CD4-positive, alpha-beta T cell (primary cell): ENCODE measurements around the gene ATF7IP. TPM values are rescaled to one million over a fixed set of nuclear protein-coding genes. Genes with fewer than 3 reads are reported as not detected.

Experiments used
- ATAC-seq: fragments of 200-7000 bp; cut with Tn5 transposase; one replicate; pipeline ENCODE4 v1.10.0; 2022; ENCODE audit warnings: mild to moderate bottlenecking; ENCODE audit not compliant: poor library complexity
- CTCF ChIA-PET: fragments of 350-600 bp; sonication (Branson Sonifier 250); formaldehyde crosslinking; loops from one replicate; lab custom pipeline; 2021; ENCODE audit warnings: antibody characterized with exemption, inconsistent platforms; lab: Charles Lee
- POLR2A ChIA-PET: fragments of 350-600 bp; sonication (Branson Sonifier 250); formaldehyde crosslinking; loops from one replicate; lab custom pipeline; 2021; ENCODE audit warnings: antibody characterized with exemption, inconsistent platforms; lab: Charles Lee
- DNase-seq, 14 experiments: peaks; one replicate each; pipeline ENCODE4 v3.0.0-alpha.2; 2013 to 2020; ENCODE audit warnings: mixed read lengths in 2 of 14
- H3K27ac ChIP-seq, 2 donors: one replicate each; pipeline versions ENCODE4 v1.5.1 to v1.7.0; 2013; ENCODE audit warnings: low read length in 2 of 2, low read depth in 1 of 2, mild to moderate bottlenecking in 1 of 2
- H3K27me3 ChIP-seq, 2 experiments: 1 replicate in 1 of 2; 2 replicates in 1 of 2; pipeline versions ENCODE4 v1.6.1 to v1.7.0; 2013; ENCODE audit warnings: low read length in 2 of 2, control low read depth in 1 of 2, mild to moderate bottlenecking in 1 of 2, moderate library complexity in 1 of 2; ENCODE audit not compliant: insufficient read depth in 2 of 2, control insufficient read depth in 1 of 2
- H3K36me3 ChIP-seq: one replicate; pipeline ENCODE4 v1.6.1; 2013; ENCODE audit warnings: low read length, control low read depth; ENCODE audit not compliant: insufficient read depth
- H3K4me1 ChIP-seq: one replicate; pipeline ENCODE4 v1.6.1; 2013; ENCODE audit warnings: low read length, control low read depth; ENCODE audit not compliant: insufficient read depth
- H3K4me3 ChIP-seq: one replicate; pipeline ENCODE4 v1.5.1; 2013; ENCODE audit warnings: mild to moderate bottlenecking, low read length, moderate library complexity
- H3K9me3 ChIP-seq, 2 experiments: 1 replicate in 1 of 2; 2 replicates in 1 of 2; pipeline versions ENCODE4 v1.6.1 to v1.7.0; 2013; ENCODE audit warnings: low read length in 2 of 2, mild to moderate bottlenecking in 2 of 2, control low read depth in 1 of 2, moderate library complexity in 1 of 2; ENCODE audit not compliant: control insufficient read depth in 1 of 2, insufficient read depth in 1 of 2
- H3K27ac Mint-ChIP-seq: one replicate; pipeline ENCODE4 v1.8.0; 2020; ENCODE audit warnings: mixed read lengths
- H3K27me3 Mint-ChIP-seq: one replicate; pipeline ENCODE4 v1.8.0; 2021; ENCODE audit warnings: mixed read lengths
- H3K36me3 Mint-ChIP-seq: one replicate; pipeline ENCODE4 v1.8.0; 2021; ENCODE audit warnings: low read depth, mixed read lengths
- H3K4me1 Mint-ChIP-seq: one replicate; pipeline ENCODE4 v1.8.0; 2021; ENCODE audit warnings: low read depth, mixed read lengths
- H3K4me3 Mint-ChIP-seq: one replicate; pipeline ENCODE4 v1.8.0; 2020; ENCODE audit warnings: mild to moderate bottlenecking, mixed read lengths
- H3K9me3 Mint-ChIP-seq: one replicate; pipeline ENCODE4 v1.8.0; 2020; ENCODE audit warnings: mixed read lengths
- CTCF ChIP-seq: fragments of 200-600 bp; IDR thresholded peaks from one replicate; pipeline ENCODE4 v1.8.0; 2022; ENCODE audit warnings: antibody characterized with exemption, mild to moderate bottlenecking
- intact Hi-C, 2 experiments: fragments of 100-400 bp; cut with DNase I in 1 of 2; cut with micrococcal nuclease in 1 of 2; formaldehyde crosslinking; loops; one replicate each; pipeline versions ENCODE4 v1.15.1 to v1.9.0; 2023 to 2025; cut with DNase I, micrococcal nuclease
- total RNA-seq, 174 experiments: library from RNA in 2 of 174; stranded (reverse) in 2 of 174; gene quantifications; one replicate each; pipeline ENCODE4 v1.2.3 and lab custom pipeline; 2021 to 2026

The ATF7IP gene
- total RNA-seq, 2 experiments from 2014 or later = 134 to 143 TPM

- ATAC-seq (peak; percentile 19), DNase-seq (peak in 3 of 14 experiments; percentile 79 to 86 (median 82))
- Mint-ChIP-seq H3K9me3 (no peaks in the 10 kb centered on the region), H3K27ac (peak overlapping the region; percentile 96), H3K4me3 (peak overlapping the region; percentile 95), H3K4me1 (peaks cover 64% of the 10 kb centered on the region), H3K27me3 (no peaks in the 10 kb centered on the region), H3K36me3 (peaks cover 45% of the 10 kb centered on the region)
- Histone ChIP-seq H3K36me3 (peaks cover 11% of the 10 kb centered on the region), H3K27ac (peak overlapping the region; percentile 89 to 93), H3K9me3 (peaks cover 0 to 10% of the 10 kb centered on the region in 2 experiments), H3K27me3 (no peaks in the 10 kb centered on the region), H3K4me3 (peak overlapping the region; percentile 60), H3K4me1 (peaks cover 17% of the 10 kb centered on the region)
- CTCF ChIA-PET = interaction anchor here (0.6 to 2.5 kb wide), 4 partner anchors 26 to 120 kb away, joined by 3 to 31 read pairs (median 7); no protein-coding TSS in a partner anchor
- POLR2A ChIA-PET = interaction anchor here (2.1 to 3.0 kb wide), 9 partner anchors 10 to 403 kb away, joined by 17 to 207 read pairs (median 89); a partner anchor contains a TSS
- TF ChIP-seq CTCF = no peak
- intact Hi-C loops = loop anchor here (2.0 to 10.0 kb wide), 3 partner anchors 128 to 595 kb away; partner anchors contain the start of gene ARHGDIB (in 1 of the 2)
Measured at GRCh38 chr12:14367040-14367661, 1.7 kb downstream of the ATF7IP start.

GRCh38 chr12:14369311-14369710, 3.8 kb downstream of the ATF7IP start:
- H3K4me3 Mint-ChIP-seq = no peak overlapping the region

GRCh38 chr12:14373217-14373616, 7.7 kb downstream of the ATF7IP start:
- intact Hi-C loops = no loop called here
- H3K4me3 Mint-ChIP-seq = peak overlapping the region; percentile 36
- H3K27ac ChIP-seq = peak overlapping the region in 1 of 2 donors; percentile 7
- H3K27me3 Mint-ChIP-seq = no peaks in the 10 kb centered on the region
- H3K4me1 Mint-ChIP-seq = peaks cover 70% of the 10 kb centered on the region
- ChIA-PET POLR2A (interaction anchor here (0.9 to 5.5 kb wide), 3 partner anchors 13 to 43 kb away, joined by 3 to 43 read pairs (median 10); no protein-coding TSS in a partner anchor), CTCF (interaction anchor here (0.6 to 3.9 kb wide), 6 partner anchors 11 to 49 kb away, joined by 3 to 16 read pairs (median 3); no protein-coding TSS in a partner anchor)
- DNase-seq (no peak), ATAC-seq (peak; percentile 30)
- no peaks in the 10 kb centered on the region for H3K27me3 ChIP-seq
- H3K4me3 ChIP-seq = no peak overlapping the region
- peaks cover 15% of the 10 kb centered on the region for H3K36me3 ChIP-seq
- H3K9me3 Mint-ChIP-seq = peaks cover 2% of the 10 kb centered on the region
- TF ChIP-seq CTCF = no peak
- H3K27ac Mint-ChIP-seq = peak overlapping the region; percentile 84
- peaks cover 0 to 23% of the 10 kb centered on the region in 2 experiments for H3K9me3 ChIP-seq
- H3K36me3 Mint-ChIP-seq = peaks cover 60% of the 10 kb centered on the region
- peaks cover 21% of the 10 kb centered on the region for H3K4me1 ChIP-seq

More at GRCh38 chr12:14369311-14369710, 3.8 kb downstream of the ATF7IP start:
- Histone ChIP-seq H3K27ac (peak overlapping the region in 1 of 2 donors; percentile 5), H3K4me1 (peaks cover 25% of the 10 kb centered on the region), H3K9me3 (peaks cover 0 to 10% of the 10 kb centered on the region in 2 experiments), H3K4me3 (no peak overlapping the region), H3K27me3 (no peaks in the 10 kb centered on the region), H3K36me3 (peaks cover 11% of the 10 kb centered on the region)
- intact Hi-C loops = loop anchor here (2.0 to 10.0 kb wide), 3 partner anchors 21 to 593 kb away; partner anchors contain the start of gene ARHGDIB (in 1 of the 2)
- peaks cover 2% of the 10 kb centered on the region for H3K9me3 Mint-ChIP-seq
- DNase-seq (peak in 1 of 14 experiments; percentile 49), ATAC-seq (no peak)
- no peak for TF ChIP-seq CTCF
- H3K27me3 Mint-ChIP-seq = no peaks in the 10 kb centered on the region
- H3K27ac Mint-ChIP-seq = peak overlapping the region; percentile 77
- POLR2A ChIA-PET = interaction anchor here (1.1 to 5.5 kb wide), 4 partner anchors 15 to 402 kb away, joined by 4 to 43 read pairs (median 8); a partner anchor contains a TSS
- H3K36me3 Mint-ChIP-seq = peaks cover 59% of the 10 kb centered on the region
- CTCF ChIA-PET = no interaction called here
- peaks cover 78% of the 10 kb centered on the region for H3K4me1 Mint-ChIP-seq
